Erythroblast (primary cell): ENCODE measurements around the gene MYF5.

ENCODE experiments used
- DNase-seq, 2 experiments: peaks; one replicate each; lab custom pipeline; 2025; lab: John Stamatoyannopoulos, UW
- GATA1 ChIP-seq: IDR thresholded peaks from 2 replicates; pipeline ENCODE4 v1.6.1; 2011; ENCODE audit warnings: low read depth, mild to moderate bottlenecking, control low read depth, low read length, moderate library complexity
- POLR2A ChIP-seq: IDR thresholded peaks from 2 replicates; pipeline ENCODE4 v1.6.1; 2011; ENCODE audit warnings: mild to moderate bottlenecking, low read length

The MYF5 gene

GRCh38 chr12:80711866-80712265 is 4.8 kb upstream of the MYF5 start:
- no peak for TF ChIP-seq POLR2A
- TF ChIP-seq GATA1 = no peak
- no peak for DNase-seq

DNA sequence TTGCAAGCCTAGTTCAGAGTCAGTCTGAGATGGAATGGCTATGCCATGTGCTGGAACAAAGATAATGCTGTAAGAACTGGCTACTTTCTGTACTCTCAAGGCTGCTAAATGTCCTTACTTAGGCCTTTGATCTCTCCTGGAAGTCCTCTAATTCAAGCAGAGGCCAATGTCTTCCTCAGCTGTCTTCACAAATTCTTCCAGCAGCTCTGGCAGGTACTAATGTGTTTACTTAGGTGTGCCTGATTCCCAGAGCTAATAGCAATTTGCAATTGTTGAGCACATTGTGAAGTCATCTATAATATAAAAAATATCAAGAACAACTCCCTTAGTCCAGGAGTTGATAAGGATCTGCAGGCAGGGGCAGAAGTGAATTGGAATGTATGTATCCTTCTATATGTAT is 3.8 kb upstream of the MYF5 start:
- TF ChIP-seq GATA1 (no peak), POLR2A (no peak)
- no peak for DNase-seq

GRCh38 chr12:80713419-80713818 is 3.3 kb upstream of the MYF5 start:
- no peak for TF ChIP-seq POLR2A
- no peak for DNase-seq

- no peak for DNase-seq
- TF ChIP-seq GATA1 = no peak
- TF ChIP-seq POLR2A = no peak
Observed at GRCh38 chr12:80714055-80714454, 2.7 kb upstream of the MYF5 start.

DNA sequence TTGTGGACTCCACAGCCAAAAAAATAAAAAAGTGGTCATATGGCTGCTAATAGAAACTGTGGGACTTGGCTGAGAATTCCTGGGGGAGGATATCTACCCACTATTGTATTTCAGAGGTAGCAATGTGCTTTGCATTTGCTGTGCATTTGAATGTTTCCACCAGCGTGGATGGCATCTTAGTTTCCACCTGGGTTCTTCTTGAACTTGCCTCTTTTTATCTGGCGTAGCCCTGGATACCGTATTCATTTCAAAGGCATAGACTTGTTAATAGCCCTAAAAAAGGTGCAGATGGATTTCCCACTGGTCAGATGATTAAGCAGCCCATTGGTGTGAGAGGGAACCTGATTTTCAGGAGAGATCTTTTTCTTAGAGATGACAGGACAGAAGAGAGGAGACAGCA is 1.9 kb upstream of the MYF5 start:
- DNase-seq = no peak
- TF ChIP-seq GATA1 (no peak), POLR2A (no peak)

DNA sequence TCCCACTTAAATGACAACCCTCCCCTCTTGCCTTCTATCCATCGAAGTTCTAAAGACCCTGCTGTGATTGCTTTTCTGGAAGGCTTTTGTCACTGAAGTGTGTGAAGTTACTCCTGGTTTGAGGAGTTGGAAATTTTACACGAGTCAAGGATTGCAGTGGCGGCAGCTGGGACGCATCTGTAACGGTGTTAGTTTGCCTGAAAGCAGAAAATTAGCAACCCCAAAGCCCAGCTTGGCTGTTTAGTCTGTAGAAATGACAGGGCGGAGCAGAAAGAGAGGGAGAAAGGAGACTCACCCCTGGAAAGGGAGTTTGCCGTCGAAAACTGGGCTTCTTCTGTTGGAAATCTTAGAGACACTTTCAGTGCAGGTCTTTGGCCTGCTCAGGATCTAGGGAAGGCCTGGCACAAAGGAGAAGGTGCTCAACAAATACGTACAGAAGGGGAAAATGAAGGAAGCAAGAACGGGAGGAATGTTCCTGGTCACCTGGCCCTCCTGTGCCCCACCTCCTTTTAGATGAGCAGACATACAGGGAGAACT is 931 bp upstream of the MYF5 start:
- TF ChIP-seq POLR2A = no peak
- TF ChIP-seq GATA1 = no peak
- no peak for DNase-seq

GRCh38 chr12:80717856-80718255 is 1.1 kb downstream of the MYF5 start:
- no peak for DNase-seq
- TF ChIP-seq GATA1 (no peak), POLR2A (no peak)

- TF ChIP-seq GATA1 (no peak), POLR2A (no peak)
- no peak for DNase-seq
Observed at GRCh38 chr12:80720516-80720915, 3.8 kb downstream of the MYF5 start.

- no peak for TF ChIP-seq POLR2A
- TF ChIP-seq GATA1 = no peak
- no peak for DNase-seq
Observed at GRCh38 chr12:80721326-80721725, 4.6 kb downstream of the MYF5 start.

GRCh38 chr12:80745851-80746505 is 29.3 kb downstream of the MYF5 start:
- TF ChIP-seq GATA1 (no peak), POLR2A (no peak)
- no peak for DNase-seq

GRCh38 chr12:80747800-80748199 is 31.1 kb downstream of the MYF5 start:
- no peak for DNase-seq
- TF ChIP-seq POLR2A = no peak
- no peak for TF ChIP-seq GATA1

DNA sequence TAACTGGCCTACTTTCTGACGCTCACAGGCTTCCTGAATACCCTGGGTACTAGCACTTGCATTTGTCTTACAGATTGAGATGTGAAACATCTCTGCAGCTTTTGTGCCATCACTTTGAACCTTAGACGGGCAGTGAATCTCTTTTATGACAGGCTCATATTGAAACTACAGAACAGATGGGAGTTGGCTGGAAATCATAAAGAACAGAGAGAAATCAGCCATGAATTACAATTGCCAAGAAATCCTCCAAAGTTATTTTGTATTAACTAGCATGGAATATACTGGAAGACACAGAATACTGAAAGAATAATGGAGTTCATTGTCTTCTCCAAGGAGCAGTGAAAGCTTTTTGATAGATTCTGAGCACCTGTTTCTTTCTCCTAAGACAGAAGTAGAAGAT is 32.7 kb downstream of the MYF5 start:
- no peak for DNase-seq
- TF ChIP-seq GATA1 = no peak

DNA sequence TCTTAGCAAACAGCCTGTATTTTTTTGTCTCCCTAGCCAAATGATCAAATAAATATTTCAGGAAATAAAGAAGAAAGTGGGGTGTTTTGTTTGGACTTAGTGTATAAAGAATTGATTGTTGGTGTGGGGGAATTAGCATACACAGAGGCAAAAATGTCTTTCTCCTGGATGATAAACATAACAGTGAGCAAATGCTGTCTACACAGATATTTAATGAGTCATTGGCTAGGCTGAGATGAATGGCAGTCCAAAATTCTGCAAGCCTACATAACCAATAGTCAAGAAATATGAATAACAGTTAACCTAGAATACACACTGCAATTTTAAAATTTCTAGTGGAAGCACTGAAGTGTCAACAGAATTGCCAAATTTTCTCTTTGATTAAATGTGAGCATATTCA is 35.8 kb downstream of the MYF5 start:
- DNase-seq = no peak

DNA sequence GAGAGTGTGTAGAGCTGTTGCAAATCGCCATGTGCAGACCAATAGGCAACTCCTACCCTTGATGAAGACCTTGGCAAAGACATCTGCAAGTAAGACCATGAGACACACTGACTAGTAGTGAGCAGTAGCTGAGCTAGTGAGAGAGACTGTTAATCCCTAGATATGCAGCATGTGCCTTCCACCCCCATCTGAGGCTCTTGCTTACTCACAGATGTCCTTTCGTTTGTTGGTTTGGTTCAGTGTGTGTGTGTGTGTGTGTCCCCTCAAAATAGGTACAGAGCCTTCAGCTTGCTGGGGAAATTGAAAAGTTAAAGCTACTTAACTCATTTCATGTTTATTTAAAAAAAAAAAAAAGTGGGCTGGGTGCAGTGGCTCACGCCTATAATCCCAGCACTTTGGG is 37.6 kb downstream of the MYF5 start:
- TF ChIP-seq GATA1 (no peak), POLR2A (no peak)
- DNase-seq = no peak

More for the DNA sequence above, 35.8 kb downstream of the MYF5 start:
- TF ChIP-seq POLR2A = no peak
- no peak for TF ChIP-seq GATA1

- no peak for DNase-seq
- TF ChIP-seq GATA1 (no peak), POLR2A (no peak)
Observed at GRCh38 chr12:80756875-80757274, 40.2 kb downstream of the MYF5 start.

DNA sequence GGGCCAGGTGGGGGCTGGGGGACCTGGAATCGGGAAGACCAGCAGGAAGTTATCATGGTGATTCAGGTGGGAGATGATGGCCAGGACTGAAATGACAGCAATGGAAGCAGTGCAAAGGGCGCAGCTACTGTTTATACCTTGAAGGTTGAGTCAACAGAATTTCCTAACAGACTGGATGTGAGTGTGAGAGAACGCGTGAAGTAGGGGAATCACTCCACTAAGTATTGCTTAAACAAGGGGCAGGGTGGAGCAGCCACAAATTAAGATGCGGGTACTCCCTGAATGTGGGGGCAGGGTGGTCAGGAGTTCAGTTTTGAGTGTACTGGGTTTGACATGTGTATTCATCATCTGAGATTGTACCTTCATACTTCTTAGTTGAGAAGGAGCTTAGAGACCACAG is 45.1 kb downstream of the MYF5 start:
- no peak for DNase-seq
- TF ChIP-seq POLR2A (no peak), GATA1 (no peak)
